ENCODE measurements around the gene ZNF385C. TPM values are rescaled to one million over a fixed set of nuclear protein-coding genes. Genes with fewer than 3 reads are reported as not detected.

The ZNF385C gene
- total RNA-seq, 4 donors from 2014 or later, result 0.47 to 1.9 (median 0.68) TPM

GRCh38 chr17:42028791-42029127 is 69.5 kb downstream of the ZNF385C start:
- TF ChIP-seq POLR2A (IDR thresholded peaks at IDR 0.05) (no peak), POLR2AphosphoS5 (IDR thresholded peaks at IDR 0.05) (no peak), EP300 (IDR thresholded peaks at IDR 0.05) (no peak), CTCF (IDR thresholded peaks at IDR 0.05) (no peak)
- 83% methylated on average over 7 of the region's 7 CpGs for WGBS
- Histone ChIP-seq H3K4me3 (no peak overlapping the region), H3K36me3 (peaks cover 7% of the 10 kb centered on the region), H3K27me3 (no peaks in the 10 kb centered on the region), H3K4me1 (peaks cover 15% of the 10 kb centered on the region), H3K9me3 (no peaks in the 10 kb centered on the region), H3K27ac (no peak overlapping the region)
- no peak for DNase-seq (ENCODE audit: low spot score in 2 of 2)

- TF ChIP-seq POLR2AphosphoS5 (IDR thresholded peaks at IDR 0.05) (no peak), EP300 (IDR thresholded peaks at IDR 0.05) (no peak), POLR2A (IDR thresholded peaks at IDR 0.05) (no peak), CTCF (IDR thresholded peaks at IDR 0.05) (no peak)
- 63% methylated on average over 19 of the region's 19 CpGs for WGBS
- Histone ChIP-seq H3K27ac (no peak overlapping the region), H3K9me3 (no peaks in the 10 kb centered on the region), H3K4me3 (no peak overlapping the region), H3K27me3 (no peaks in the 10 kb centered on the region), H3K36me3 (peaks cover 12% of the 10 kb centered on the region), H3K4me1 (peaks cover 15% of the 10 kb centered on the region)
- no peak for DNase-seq (ENCODE audit: low spot score in 2 of 2)
Measured at GRCh38 chr17:42027961-42028790, 70.1 kb downstream of the ZNF385C start.

GRCh38 chr17:42027590-42027889 is 70.7 kb downstream of the ZNF385C start:
- WGBS, result 81% methylated on average over 5 of the region's 5 CpGs
- no peak overlapping the region for H3K27ac ChIP-seq
- H3K4me3 ChIP-seq, result no peak overlapping the region
- H3K27me3 ChIP-seq, result no peaks in the 10 kb centered on the region
- H3K4me1 ChIP-seq, result peaks cover 15% of the 10 kb centered on the region
- peaks cover 19% of the 10 kb centered on the region for H3K36me3 ChIP-seq
- no peaks in the 10 kb centered on the region for H3K9me3 ChIP-seq
- no peak for DNase-seq (ENCODE audit: low spot score in 2 of 2)
- no peak for TF ChIP-seq CTCF (IDR thresholded peaks at IDR 0.05)

- no peak for TF ChIP-seq POLR2A (IDR thresholded peaks at IDR 0.05)
- no peak for DNase-seq (ENCODE audit: low spot score in 2 of 2)
- Histone ChIP-seq H3K27ac (no peak overlapping the region), H3K27me3 (no peaks in the 10 kb centered on the region), H3K4me1 (peaks cover 15% of the 10 kb centered on the region), H3K4me3 (no peak overlapping the region), H3K9me3 (no peaks in the 10 kb centered on the region), H3K36me3 (peaks cover 24% of the 10 kb centered on the region)
- 53% methylated on average over 16 of the region's 17 CpGs for WGBS
Measured at GRCh38 chr17:42026857-42027589, 71.2 kb downstream of the ZNF385C start.

GRCh38 chr17:42025936-42026335 is 72.3 kb downstream of the ZNF385C start:
- peaks cover 26% of the 10 kb centered on the region for H3K4me1 ChIP-seq
- no peaks in the 10 kb centered on the region for H3K9me3 ChIP-seq
- 94% methylated on average over 3 of the region's 3 CpGs for WGBS
- no peak overlapping the region for H3K27ac ChIP-seq
- no peak for TF ChIP-seq EP300 (IDR thresholded peaks at IDR 0.05)
- no peak for DNase-seq (ENCODE audit: low spot score in 2 of 2)
- no peaks in the 10 kb centered on the region for H3K27me3 ChIP-seq
- no peak overlapping the region for H3K4me3 ChIP-seq
- H3K36me3 ChIP-seq, result peaks cover 24% of the 10 kb centered on the region

DNA sequence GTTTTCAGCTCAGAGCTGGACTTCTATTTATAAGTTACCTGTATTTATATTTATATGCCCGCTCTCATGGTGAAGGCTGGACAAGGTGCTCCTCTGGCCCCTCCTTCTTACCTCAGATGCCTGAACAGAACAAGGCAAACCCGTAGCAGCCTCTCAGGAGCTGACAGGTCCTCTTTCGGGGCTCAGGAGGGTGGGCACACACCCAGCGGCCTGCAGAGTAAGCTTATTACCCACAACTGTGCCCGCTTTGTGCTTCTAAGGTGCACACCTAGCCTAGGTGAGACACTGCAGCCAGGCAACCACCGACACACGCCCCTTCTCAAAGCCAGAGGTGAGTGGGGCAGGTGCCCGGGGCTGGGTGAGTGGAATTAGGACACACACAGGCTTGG is 73.1 kb downstream of the ZNF385C start:
- Histone ChIP-seq H3K27ac (no peak overlapping the region), H3K9me3 (no peaks in the 10 kb centered on the region), H3K4me3 (no peak overlapping the region), H3K4me1 (peaks cover 33% of the 10 kb centered on the region), H3K27me3 (no peaks in the 10 kb centered on the region), H3K36me3 (peaks cover 24% of the 10 kb centered on the region)
- DNase-seq (ENCODE audit: low spot score in 2 of 2), result no peak
- TF ChIP-seq POLR2A (IDR thresholded peaks at IDR 0.05) (no peak), CTCF (IDR thresholded peaks at IDR 0.05) (no peak), POLR2AphosphoS5 (IDR thresholded peaks at IDR 0.05) (no peak), EP300 (IDR thresholded peaks at IDR 0.05) (no peak)
- WGBS, result 62% methylated on average over 8 of the region's 8 CpGs
